HTERT RPE-1 (cell line): ENCODE data around the gene PYGM.

Experiments used
- in situ Hi-C: fragments of 300-500 bp; cut with MboI; formaldehyde crosslinking; loops from 4 replicates; pipeline ENCODE4 v1.14.3; 2020; ENCODE audit warnings: low sequenced_read_pairs

The PYGM gene

DNA sequence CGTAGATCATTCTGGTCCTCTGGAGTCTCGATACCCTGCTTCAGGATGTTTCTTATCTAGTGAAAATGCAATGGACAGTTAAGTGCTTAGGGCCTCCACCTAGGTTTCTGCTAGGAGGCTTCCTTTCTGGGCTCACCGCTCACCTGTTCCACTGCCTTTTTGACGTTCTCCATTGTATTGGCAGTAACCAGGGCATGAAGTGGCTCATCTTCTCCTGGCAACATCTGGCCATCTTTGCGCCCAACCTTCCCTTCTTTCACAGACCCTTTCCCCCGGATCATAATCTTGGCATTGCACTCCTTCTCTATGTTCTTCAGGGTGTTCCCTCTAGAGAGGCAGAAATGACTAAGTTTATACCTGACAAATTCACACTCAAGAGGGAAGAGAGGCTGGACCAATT lies 9.5 kb upstream of the PYGM start:
- in situ Hi-C loops: no loop called here

GRCh38 chr11:64768300-64768694 lies 8.5 kb upstream of the PYGM start:
- in situ Hi-C loops: no loop called here

GRCh38 chr11:64767344-64768299 lies 7.8 kb upstream of the PYGM start:
- in situ Hi-C loops: no loop called here

DNA sequence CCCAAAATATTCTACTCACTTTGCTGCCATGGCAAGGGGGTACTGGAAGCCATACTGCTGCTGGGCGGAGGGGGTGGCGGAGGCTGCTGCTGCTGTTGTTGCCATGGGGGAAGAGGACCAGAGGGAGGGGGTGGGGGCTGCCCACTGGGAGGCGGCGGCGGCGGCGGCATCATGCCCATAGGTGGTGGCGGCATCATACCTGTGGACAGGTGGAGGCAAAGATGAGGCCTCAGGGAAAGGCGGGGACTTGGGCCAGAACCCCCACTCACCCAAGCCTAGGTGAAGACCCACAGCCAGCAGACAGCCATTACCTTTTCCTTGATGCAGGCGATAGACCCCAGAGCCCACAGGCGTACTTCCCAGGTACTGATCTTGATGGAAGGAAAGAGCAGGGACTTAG lies 7.1 kb upstream of the PYGM start:
- in situ Hi-C loops: no loop called here

GRCh38 chr11:64765851-64766665 lies 6.3 kb upstream of the PYGM start:
- in situ Hi-C loops: no loop called here

DNA sequence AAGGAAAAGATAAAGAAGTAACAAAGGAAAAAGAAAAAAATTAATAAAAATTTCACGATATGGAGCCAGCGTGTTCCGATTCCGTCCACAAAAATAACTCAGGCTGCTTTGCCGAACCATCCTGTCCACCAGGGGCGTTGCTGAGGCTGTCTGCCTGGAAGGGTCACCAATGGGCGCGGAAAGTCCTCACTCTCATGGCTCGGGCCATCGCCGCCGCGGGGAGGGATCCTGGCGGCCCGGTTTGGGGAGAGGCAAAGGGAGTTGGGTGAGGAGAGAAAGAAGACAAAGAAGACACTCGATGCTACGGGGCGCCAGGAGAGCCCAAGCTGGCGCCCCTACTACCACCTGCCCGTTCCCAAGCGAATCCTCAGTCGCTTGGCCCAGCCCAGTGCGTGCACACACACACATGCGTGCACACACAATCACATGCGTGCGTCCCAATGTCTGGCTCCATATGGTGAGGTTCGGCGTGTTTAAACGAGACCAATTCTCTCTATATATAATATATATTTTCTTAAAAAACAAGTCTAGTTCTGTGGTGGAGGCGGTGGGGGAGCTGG lies 5.6 kb upstream of the PYGM start:
- in situ Hi-C loops: no loop called here

- in situ Hi-C loops: no loop called here
Measured at GRCh38 chr11:64764753-64765152, 5.0 kb upstream of the PYGM start.

GRCh38 chr11:64764040-64764611 lies 4.4 kb upstream of the PYGM start:
- in situ Hi-C loops: no loop called here

- in situ Hi-C loops: no loop called here
Measured at GRCh38 chr11:64763526-64764039, 3.8 kb upstream of the PYGM start.

- in situ Hi-C loops: no loop called here
Measured at GRCh38 chr11:64762674-64763525, 3.1 kb upstream of the PYGM start.

DNA sequence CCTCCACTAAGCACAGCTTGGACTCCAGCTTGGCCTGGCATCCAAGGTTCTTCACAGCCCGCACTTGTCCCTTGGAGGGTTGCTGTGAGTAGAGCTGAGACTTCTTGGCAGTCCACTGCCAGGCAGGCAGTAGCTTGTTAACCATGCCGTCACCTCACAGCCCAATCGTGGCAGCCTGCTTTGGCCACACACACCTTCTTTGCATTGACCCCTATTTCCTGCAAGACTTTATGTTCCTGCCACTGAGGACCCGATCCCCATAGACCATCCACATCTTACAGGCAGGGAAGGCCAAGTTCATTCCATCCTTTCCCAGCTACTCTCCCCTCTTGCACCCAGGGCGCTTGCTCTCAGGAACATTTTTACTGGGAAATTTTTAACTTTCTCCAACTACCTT lies 2.5 kb upstream of the PYGM start:
- in situ Hi-C loops: no loop called here

GRCh38 chr11:64760759-64761420 lies 1.1 kb upstream of the PYGM start:
- in situ Hi-C loops: no loop called here

DNA sequence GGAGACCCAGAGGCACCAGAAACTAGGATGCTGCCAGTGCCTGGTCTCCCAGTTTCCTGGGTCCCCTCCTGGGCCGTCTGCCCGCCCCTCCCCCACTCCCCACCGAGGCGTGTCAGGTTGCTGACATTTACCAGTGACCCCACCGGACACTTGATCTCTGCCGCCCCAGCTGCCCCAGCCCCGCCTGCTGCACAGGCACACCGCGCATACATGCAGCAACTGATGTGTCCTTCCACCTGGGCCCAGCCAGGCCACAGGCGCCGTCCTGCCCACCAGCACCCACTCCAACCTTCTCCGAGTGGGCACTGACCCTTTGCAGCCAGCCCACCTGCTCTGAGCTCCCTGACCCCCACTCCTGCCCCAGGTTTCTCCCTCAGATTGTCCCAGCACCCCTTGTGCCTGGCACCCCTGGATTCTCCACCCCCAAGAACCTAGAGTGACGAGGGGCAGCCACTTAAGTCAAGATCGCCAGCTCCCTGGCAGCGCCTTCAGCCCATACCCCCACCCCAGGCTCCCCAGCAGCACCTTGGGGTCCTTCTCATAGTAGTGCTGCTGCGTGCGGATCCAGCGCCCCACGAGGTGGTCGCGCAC lies 548 bp downstream of the PYGM start:
- in situ Hi-C loops: no loop called here

DNA sequence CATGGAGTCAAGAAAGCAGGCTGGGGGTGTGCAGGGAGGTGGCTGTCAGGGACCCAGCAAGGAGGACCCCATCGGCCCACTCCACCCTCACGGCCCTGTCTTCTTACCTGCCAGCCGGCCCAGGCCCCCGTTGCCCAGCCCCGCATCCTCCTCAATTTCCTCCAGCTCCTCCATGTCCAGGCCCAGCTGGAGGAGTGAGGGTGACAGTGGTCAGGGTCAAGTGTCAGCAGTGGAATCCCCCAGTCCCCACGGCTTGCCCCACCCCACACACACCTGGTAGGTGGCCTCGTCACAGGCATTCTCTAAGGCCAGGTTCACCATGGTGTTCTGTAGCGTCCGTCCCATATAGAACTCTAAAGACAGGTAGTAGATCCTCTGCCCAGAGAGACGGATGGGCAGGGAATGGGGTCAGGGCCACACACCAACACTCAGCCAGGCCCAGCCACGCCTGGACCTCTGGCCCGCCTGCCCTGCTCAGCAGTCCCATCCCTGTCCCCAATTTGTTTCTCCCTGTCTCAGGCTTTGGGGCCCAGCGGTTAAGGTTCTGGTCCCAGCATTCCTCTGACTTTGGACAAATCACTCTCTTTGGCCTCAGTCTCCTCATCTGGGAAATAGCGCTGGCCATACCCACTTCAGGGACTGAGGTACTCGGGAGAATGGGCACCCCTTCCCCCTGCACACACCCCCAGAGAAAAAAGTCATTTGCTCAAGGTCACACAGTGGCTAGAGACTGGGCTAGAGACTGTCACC lies 1.3 kb downstream of the PYGM start:
- in situ Hi-C loops: no loop called here

DNA sequence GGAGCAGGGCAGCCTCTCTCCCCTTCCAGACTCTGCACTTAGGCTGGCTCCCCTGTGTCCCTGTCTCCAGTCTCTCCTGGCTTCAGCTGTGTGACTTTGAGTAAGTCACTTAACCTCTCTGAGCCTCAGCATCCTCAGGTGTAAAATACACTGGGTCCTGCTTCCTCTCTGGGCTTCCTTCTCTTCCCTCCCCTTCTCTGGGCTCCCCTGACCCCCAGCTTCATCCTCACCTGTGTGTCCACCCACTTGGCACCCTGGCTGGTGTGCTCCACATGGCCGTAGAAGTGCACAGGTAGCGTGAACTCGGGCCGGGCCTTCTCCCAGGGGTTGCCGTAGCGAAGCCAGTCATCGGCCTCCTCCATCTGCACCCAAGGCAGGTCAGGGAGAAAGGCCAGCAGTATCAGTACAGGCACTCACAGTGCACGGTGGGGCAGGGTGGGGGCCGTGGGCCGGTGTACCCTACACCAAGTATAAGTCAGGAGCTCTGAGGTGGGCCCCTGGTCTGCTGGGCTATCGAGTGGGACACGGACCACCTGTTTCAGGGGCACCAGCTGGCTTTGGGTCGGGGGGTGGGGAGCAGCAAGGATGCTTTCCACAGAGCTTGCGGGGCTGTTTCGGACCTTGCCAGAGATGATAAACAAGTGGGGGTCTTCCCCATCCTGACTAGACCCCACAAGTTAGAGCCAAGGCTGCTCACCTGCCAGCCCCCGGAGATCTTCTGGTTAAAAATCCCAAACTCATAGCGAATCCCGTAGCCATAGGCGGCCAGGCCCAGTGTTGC lies 2.0 kb downstream of the PYGM start:
- in situ Hi-C loops: no loop called here

GRCh38 chr11:64755681-64756361 lies 4.0 kb downstream of the PYGM start:
- in situ Hi-C loops: no loop called here
